ENCODE results near the gene PHACTR1.

- TF ChIP-seq POLR2A (IDR thresholded peaks at IDR 0.05; ENCODE audit: low read length) (no peak), GATA1 (IDR thresholded peaks at IDR 0.05; ENCODE audit: low read depth, low read length) (no peak)
Measured at GRCh38 chr6:12962987-12963386, 246.4 kb downstream of the PHACTR1 start.
